HL-60 (cell line): ENCODE measurements around the gene GRID2.

Source experiments
- GABPA ChIP-seq: IDR thresholded peaks from 2 replicates; pipeline ENCODE4 v1.6.1; 2012; ENCODE audit warnings: low read depth
- POLR2AphosphoS5 ChIP-seq: IDR thresholded peaks from 2 replicates; pipeline ENCODE4 v1.6.1; 2012; ENCODE audit warnings: low read depth
- REST ChIP-seq: IDR thresholded peaks from 2 replicates; pipeline ENCODE4 v1.6.1; 2012; ENCODE audit warnings: low read depth; ENCODE audit not compliant: insufficient replicate concordance
- TF ChIP-seq, protein P1 (sequence below): IDR thresholded peaks from one replicate; pipeline ENCODE4 v1.5.1; 2011; ENCODE audit warnings: low read length, control low read depth, inconsistent platforms; ENCODE audit not compliant: insufficient read depth

GRCh38 chr4:93157986-93158385, 854.2 kb downstream of the GRID2 start:
- TF ChIP-seq GABPA (no peak), REST (no peak), POLR2AphosphoS5 (no peak)
- TF ChIP-seq, protein P1, sequence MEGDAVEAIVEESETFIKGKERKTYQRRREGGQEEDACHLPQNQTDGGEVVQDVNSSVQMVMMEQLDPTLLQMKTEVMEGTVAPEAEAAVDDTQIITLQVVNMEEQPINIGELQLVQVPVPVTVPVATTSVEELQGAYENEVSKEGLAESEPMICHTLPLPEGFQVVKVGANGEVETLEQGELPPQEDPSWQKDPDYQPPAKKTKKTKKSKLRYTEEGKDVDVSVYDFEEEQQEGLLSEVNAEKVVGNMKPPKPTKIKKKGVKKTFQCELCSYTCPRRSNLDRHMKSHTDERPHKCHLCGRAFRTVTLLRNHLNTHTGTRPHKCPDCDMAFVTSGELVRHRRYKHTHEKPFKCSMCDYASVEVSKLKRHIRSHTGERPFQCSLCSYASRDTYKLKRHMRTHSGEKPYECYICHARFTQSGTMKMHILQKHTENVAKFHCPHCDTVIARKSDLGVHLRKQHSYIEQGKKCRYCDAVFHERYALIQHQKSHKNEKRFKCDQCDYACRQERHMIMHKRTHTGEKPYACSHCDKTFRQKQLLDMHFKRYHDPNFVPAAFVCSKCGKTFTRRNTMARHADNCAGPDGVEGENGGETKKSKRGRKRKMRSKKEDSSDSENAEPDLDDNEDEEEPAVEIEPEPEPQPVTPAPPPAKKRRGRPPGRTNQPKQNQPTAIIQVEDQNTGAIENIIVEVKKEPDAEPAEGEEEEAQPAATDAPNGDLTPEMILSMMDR: no peak
